ENCODE results near the gene PSMA2.

The PSMA2 gene

DNA sequence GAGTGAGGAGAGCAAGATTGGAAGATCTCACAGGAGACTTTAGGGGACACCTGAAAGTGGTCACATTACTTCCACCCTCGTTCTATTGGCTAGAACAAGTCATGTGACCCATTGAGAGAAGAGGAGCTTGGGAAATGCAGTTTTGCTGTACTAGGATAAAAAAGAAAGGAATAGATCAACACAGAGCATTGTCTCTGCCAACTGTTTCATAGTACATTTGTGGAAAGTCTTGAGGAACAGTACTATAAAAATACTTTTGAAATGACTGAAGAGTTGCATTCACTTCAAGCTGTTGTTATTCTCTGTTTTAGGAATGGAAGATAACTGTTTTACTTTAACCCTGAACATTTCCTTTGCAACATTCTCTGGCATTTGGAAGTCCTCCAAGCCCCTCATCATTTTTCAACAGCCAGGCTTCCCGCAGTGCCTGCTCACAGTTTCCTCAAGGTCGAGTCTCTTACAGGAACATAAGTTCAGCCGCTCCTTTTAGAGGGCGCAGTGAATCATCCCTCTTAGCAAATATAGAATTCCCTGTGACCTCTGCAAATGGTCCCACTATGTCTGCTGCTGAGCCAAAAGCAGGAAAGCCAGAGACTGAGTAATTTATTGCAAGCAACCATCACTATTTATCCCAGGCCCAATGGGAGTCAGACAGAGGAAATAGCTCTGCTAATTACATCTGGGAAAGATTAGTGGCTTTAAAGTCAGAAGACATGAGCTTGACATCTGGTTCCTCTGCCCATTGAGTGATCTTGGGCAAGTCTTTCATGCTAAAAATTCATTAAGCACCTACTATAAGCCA is 40.9 kb upstream of the PSMA2 start:
- no peak overlapping the region for H3K4me3 ChIP-seq (ENCODE audit: low read depth, low read length)
- TF ChIP-seq, protein P1, sequence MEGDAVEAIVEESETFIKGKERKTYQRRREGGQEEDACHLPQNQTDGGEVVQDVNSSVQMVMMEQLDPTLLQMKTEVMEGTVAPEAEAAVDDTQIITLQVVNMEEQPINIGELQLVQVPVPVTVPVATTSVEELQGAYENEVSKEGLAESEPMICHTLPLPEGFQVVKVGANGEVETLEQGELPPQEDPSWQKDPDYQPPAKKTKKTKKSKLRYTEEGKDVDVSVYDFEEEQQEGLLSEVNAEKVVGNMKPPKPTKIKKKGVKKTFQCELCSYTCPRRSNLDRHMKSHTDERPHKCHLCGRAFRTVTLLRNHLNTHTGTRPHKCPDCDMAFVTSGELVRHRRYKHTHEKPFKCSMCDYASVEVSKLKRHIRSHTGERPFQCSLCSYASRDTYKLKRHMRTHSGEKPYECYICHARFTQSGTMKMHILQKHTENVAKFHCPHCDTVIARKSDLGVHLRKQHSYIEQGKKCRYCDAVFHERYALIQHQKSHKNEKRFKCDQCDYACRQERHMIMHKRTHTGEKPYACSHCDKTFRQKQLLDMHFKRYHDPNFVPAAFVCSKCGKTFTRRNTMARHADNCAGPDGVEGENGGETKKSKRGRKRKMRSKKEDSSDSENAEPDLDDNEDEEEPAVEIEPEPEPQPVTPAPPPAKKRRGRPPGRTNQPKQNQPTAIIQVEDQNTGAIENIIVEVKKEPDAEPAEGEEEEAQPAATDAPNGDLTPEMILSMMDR (IDR thresholded peaks at IDR 0.05; ENCODE audit: control insufficient read depth, extremely low read depth, insufficient read depth): no peak
- no peak for DNase-seq (ENCODE audit: low read depth)

DNA sequence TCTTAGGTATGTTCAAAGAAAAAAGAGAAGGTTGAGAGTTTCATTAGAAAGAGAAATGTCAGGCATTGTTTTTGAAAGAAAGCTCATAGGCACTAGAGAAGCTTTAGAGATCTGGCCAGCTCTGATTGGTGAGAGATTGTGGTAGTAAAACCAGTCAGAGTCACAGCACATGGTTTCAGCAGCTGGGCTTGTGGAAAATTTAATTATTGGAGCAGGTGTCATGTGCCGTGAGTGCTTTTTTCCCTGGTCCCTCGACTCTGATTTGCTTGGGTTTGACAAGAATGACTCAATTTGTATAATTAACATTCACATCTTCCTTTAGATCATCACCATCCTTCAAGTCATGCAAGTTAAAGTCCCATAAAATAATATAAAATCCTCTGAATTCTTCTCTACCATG is 35.4 kb upstream of the PSMA2 start:
- DNase-seq (ENCODE audit: low read depth): no peak
- H3K4me3 ChIP-seq (ENCODE audit: low read depth, low read length): no peak overlapping the region
- TF ChIP-seq, protein P1 (IDR thresholded peaks at IDR 0.05; ENCODE audit: control insufficient read depth, extremely low read depth, insufficient read depth): no peak

DNA sequence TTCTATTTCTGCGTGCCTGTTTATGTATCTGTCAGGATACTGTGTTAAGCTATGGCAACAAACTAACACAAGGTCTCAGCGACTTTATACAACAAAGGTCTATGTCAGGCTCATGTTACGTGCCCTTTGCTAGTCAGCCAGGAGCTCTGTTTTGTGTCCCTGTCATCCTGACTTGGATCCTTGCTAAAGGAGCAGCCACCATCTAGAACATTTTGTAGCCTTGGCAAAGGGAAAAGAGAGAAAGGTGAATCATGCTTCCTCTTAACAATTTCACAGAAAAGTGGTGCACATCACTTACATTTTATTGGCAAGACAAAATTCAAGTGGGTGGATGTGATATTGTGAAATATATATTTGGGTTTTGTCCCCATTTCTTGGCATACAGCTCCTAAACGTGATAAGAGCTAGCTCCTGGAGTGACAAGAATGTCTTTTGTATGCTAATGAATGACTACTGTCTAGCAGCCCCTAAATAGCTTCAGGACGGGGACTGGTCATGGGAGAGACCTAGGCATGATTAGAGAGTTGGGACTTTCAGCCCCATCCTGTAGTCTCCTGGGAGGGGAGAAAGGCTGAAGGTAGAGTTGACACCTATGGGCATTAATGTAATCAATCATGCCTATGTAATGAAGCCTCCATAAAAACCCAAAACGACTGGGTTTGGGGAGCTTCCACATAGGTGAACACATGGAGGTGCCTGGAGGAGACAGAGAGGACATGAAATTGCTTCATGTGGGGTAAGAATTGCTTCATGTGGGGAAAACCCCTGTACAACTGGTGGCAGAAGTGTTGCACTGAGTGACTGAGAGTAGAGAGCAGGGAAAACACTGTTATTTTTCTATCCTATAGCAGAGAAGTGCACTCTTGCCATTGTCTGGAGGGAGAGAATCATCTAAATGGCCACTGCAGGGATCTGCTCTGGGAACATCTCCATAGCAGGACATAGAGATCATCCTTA is 33.2 kb upstream of the PSMA2 start:
- H3K4me3 ChIP-seq (ENCODE audit: low read depth, low read length): no peak overlapping the region
- TF ChIP-seq, protein P1 (IDR thresholded peaks at IDR 0.05; ENCODE audit: control insufficient read depth, extremely low read depth, insufficient read depth): no peak
- no peak for DNase-seq (ENCODE audit: low read depth)

DNA sequence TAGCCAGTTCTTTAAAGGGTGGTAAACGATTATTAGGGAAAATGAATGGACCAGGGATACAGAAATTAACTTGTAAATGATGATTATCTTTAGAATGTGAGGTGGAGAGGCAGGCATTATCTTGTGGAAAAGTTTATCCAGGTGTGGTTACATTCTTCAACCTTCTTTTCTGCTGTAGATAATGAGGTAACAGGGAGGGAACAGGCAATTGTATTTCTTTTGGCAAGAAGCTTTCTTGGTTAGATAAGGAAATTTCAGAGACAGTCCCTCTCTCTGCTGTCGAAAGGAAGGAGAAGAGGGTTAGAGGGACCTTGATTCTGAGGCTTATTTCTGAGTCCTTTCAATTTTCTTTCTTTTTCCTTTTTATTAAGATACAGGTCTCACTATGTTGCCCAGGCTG is 32.3 kb upstream of the PSMA2 start:
- H3K4me3 ChIP-seq (ENCODE audit: low read depth, low read length): no peak overlapping the region
- DNase-seq (ENCODE audit: low read depth): no peak
- TF ChIP-seq, protein P1 (IDR thresholded peaks at IDR 0.05; ENCODE audit: control insufficient read depth, extremely low read depth, insufficient read depth): no peak

DNA sequence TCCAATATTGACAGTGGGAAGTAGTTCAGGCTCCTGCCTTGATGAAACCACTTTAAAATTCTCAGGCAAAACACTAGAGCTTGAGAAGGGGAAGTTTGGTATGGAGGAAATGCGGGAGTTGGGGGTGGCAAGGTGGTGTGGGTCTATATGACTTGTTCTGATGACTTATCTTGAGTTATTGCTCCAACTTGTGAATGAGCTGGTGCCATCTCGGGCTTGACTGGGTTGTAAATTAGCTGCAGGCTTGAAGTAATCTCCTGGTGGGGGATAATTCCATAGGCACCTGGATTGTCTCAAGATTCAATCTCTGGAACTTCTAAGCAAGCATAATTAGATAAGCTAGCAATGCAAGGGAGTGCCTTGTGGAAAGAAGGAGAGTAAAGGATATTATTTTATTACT is 29.2 kb upstream of the PSMA2 start:
- H3K4me3 ChIP-seq (ENCODE audit: low read depth, low read length): no peak overlapping the region
- DNase-seq (ENCODE audit: low read depth): no peak
- TF ChIP-seq, protein P1 (IDR thresholded peaks at IDR 0.05; ENCODE audit: control insufficient read depth, extremely low read depth, insufficient read depth): no peak

DNA sequence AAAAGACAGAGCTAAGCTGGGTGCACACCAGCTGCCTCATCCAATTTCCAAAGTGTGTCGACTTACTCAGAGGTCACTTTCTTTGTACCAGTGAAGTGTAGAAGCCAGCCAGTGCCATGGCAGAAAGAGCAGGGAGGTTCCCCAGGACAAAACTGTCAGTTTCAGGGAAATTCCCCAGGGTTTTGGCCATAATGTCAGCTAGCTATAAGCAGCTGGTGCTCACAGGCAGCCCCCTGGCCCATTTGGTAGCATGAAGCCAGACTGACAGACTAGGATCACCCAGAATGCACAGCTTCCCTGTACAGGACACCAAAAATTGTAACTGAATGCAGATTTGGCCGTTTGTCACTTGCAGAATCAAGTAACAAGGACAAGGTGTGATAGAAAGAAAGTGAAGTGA is 28.8 kb upstream of the PSMA2 start:
- DNase-seq (ENCODE audit: low read depth): no peak
- TF ChIP-seq, protein P1 (IDR thresholded peaks at IDR 0.05; ENCODE audit: control insufficient read depth, extremely low read depth, insufficient read depth): no peak
- H3K4me3 ChIP-seq (ENCODE audit: low read depth, low read length): no peak overlapping the region

Data from LNCaP clone FGC (cell line).